ENCODE data around the gene SHISA6.

The SHISA6 gene

GRCh38 chr17:11446316-11446715, 205.3 kb downstream of the SHISA6 start:
- FAIRE-seq (no peak), DNase-seq (ENCODE audit: low spot score) (no peak)

- DNase-seq (ENCODE audit: low spot score) = no peak
- FAIRE-seq = no peak
Observed at GRCh38 chr17:11454096-11454495, 213.1 kb downstream of the SHISA6 start.

GRCh38 chr17:11458279-11458678, 217.3 kb downstream of the SHISA6 start:
- no peak for DNase-seq (ENCODE audit: low spot score)
- FAIRE-seq = no peak

- no peak for FAIRE-seq
- no peak for DNase-seq (ENCODE audit: low spot score)
Observed at GRCh38 chr17:11459861-11460331, 218.9 kb downstream of the SHISA6 start.

GRCh38 chr17:11461993-11462548, 221.1 kb downstream of the SHISA6 start:
- FAIRE-seq = no peak
- DNase-seq (ENCODE audit: low spot score) = no peak

- FAIRE-seq (no peak), DNase-seq (ENCODE audit: low spot score) (no peak)
Observed at GRCh38 chr17:11467639-11468038, 226.6 kb downstream of the SHISA6 start.

- DNase-seq (ENCODE audit: low spot score) = no peak
Observed at GRCh38 chr17:11485336-11486100, 244.5 kb downstream of the SHISA6 start.

GRCh38 chr17:11486101-11486867, 245.3 kb downstream of the SHISA6 start:
- no peak for FAIRE-seq
- no peak for DNase-seq (ENCODE audit: low spot score)

More at GRCh38 chr17:11485336-11486100, 244.5 kb downstream of the SHISA6 start:
- no peak for FAIRE-seq

- no peak for FAIRE-seq
- DNase-seq (ENCODE audit: low spot score) = no peak
Observed at GRCh38 chr17:11486868-11487310, 245.9 kb downstream of the SHISA6 start.

GRCh38 chr17:11487469-11487868, 246.5 kb downstream of the SHISA6 start:
- no peak for FAIRE-seq
- no peak for DNase-seq (ENCODE audit: low spot score)

- DNase-seq (ENCODE audit: low spot score) (no peak), FAIRE-seq (no peak)
Observed at GRCh38 chr17:11488407-11488806, 247.4 kb downstream of the SHISA6 start.

- FAIRE-seq = no peak
- DNase-seq (ENCODE audit: low spot score) = no peak
Observed at GRCh38 chr17:11490171-11490755, 249.2 kb downstream of the SHISA6 start.

GRCh38 chr17:11492511-11492910, 251.5 kb downstream of the SHISA6 start:
- no peak for FAIRE-seq
- DNase-seq (ENCODE audit: low spot score) = no peak

GRCh38 chr17:11493936-11494335, 252.9 kb downstream of the SHISA6 start:
- FAIRE-seq (no peak), DNase-seq (ENCODE audit: low spot score) (no peak)

GRCh38 chr17:11495613-11496012, 254.6 kb downstream of the SHISA6 start:
- DNase-seq (ENCODE audit: low spot score) (no peak), FAIRE-seq (no peak)

GRCh38 chr17:11499881-11500280, 258.9 kb downstream of the SHISA6 start:
- DNase-seq (ENCODE audit: low spot score) (no peak), FAIRE-seq (no peak)

GRCh38 chr17:11503308-11504035, 262.5 kb downstream of the SHISA6 start:
- FAIRE-seq (no peak), DNase-seq (ENCODE audit: low spot score) (no peak)

GRCh38 chr17:11506635-11507034, 265.6 kb downstream of the SHISA6 start:
- no peak for FAIRE-seq
- DNase-seq (ENCODE audit: low spot score) = peak; percentile 31

- FAIRE-seq = no peak
- no peak for DNase-seq (ENCODE audit: low spot score)
Observed at GRCh38 chr17:11511696-11512095, 270.7 kb downstream of the SHISA6 start.

GRCh38 chr17:11514565-11514964, 273.6 kb downstream of the SHISA6 start:
- FAIRE-seq (no peak), DNase-seq (ENCODE audit: low spot score) (no peak)

All from urothelium cell line (cell line).